HUDEP-2 (cell line): ENCODE measurements around the gene POP5.
"Not testable (repeated sequence)": the region's sequence is repeated elsewhere in the genome, so short reads cannot be mapped to it uniquely, and the experiment has no call there.

Experiments used
- DNase-seq, 76 experiments: peaks; one replicate each; lab custom pipeline; 2025; ENCODE audit not compliant: unreplicated experiment in 76 of 76; lab: John Stamatoyannopoulos, UW

POP5 gene

DNA sequence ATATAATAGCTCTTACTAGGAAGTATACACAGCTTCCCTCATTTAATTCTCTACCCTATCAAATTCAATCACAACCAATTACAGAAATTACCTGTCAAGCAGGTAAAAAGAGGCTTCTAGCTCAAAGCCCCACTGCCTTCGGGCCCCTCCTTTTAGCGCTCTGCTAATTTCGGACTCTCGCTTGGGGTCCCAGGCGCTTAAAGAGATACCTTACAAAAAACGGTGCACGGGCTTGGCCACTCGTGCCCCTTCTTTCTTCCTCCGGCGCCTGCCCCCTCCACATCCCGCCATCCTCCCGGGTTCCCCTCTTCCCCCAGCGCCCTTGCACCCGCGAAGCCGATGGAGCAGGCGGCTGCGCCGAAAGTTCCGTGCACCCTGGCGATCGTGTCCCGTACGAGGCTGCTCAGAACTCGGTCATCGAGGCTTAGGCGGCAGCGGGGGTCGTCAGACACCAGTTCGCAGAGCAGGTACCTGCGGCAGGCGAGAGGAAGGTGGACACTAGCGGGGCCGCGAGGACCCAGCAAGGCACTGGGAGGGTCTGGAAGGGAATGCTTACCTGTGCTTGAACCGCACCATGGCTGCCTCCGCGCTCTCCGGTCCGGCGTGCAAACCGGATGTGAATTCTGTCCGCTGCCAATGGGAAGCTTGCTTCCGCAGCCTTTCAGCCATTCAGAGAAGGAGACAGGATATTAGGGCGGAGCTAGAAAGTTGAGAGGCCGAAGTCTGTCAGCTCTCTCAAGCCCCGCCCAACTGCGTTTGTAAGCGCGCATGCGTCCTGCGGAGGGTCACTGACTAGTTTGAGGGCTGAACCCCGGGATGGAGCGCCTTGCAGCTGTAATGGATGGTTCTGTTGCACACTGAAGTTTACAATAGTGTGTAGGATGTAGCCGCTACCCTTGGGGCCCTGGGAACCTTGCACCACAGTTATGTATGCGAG, at the start of gene POP5:
Gene POP5, minus strand, starts transcription at position 616 of the 937 bp plus-strand sequence. Its CDS starts 40 bp downstream, at position 576.
- DNase-seq: peak; percentile 44 to 98 (median 94)

- no peak for DNase-seq
Measured at GRCh38 chr12:120630104-120630892, 49.1 kb upstream of the POP5 start.

DNA sequence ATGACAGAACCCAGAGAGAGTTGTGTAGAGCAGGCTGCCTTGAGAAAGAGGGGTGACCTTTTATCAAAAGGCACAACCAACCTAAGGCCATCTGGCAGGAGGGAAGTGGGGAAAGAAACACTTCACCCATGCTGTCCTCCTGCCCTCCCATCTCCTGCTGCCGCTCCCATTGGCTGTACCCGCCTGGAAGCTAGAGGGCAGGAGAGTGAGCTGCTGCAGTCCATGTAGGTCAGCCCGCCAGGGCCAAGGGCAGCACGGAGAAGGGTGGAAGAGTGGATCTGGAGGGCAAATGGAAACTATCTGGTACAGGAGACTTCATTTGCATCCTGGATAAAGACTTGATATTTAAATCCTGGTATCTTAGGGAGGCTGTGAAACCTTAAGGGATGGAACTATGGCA, 47.7 kb upstream of the POP5 start:
- DNase-seq: no peak

DNA sequence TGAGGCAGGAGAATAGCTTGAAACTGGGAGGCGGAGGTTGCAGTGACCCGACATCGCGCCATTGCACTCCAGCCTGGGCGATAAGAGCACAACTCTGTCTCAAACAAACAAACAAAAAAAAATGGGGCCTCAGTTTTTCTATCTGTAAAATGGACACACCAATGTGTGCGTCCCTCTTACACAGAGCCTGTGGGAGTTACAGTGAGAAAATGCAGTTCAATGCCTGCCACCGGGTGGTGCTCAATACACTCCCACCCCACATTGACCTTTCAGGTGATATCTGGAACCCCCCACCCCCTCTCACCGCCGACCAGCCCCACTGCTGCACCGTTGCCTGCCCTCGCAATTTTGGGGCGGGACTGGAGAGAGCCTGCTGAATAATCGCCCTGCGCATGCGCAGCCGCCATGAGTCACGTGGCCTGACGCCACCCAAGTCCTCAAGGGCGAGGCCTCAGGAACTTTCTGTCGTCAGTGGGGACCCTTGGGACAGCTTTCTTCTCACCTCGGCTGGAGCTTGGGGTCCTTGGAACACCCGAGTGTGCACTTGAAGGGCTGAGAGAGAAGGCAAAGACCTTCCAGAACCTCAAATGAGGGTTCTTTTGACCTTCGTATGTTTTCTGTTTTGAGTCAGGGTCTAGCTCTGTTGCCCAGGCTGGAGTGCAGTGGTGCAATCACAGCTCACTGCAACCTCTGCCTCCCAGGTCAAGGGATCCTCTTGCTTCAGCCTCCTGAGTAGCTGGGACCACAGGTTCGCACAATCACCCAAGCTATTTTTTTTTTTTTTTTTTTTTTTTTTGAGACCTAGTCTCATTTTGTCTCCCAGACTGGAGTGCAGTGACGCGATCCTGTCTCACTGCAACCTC, 44.6 kb upstream of the POP5 start:
- peak in 1 of 76 experiments; percentile 12 for DNase-seq

- no peak for DNase-seq
Measured at GRCh38 chr12:120620624-120621023, 39.4 kb upstream of the POP5 start.

GRCh38 chr12:120618954-120619615, 37.9 kb upstream of the POP5 start:
- no peak for DNase-seq

DNA sequence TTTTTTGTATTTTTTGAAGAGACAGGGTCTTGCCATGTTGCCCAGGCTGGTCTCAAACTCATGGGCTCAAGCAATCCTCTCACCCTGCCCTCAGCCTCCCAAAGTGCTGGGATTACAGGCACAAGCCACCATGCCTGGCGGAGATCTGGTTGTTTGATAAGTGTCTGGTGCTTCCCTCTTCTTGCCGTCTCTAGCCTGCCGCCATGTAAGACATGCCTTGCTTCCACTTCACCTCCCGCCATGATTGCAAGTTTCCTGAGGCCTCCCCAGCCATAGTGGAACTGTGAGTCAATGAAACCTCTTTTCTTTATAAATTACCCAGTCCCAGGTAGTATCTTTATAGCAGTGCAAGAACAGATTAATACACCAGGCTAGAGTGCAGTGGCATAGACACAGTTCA, 36.6 kb upstream of the POP5 start:
- DNase-seq: not testable (repeated sequence)

- not testable (repeated sequence) for DNase-seq
Measured at GRCh38 chr12:120617193-120617592, 36.0 kb upstream of the POP5 start.

- no peak for DNase-seq
Measured at GRCh38 chr12:120614848-120615247, 33.6 kb upstream of the POP5 start.

DNA sequence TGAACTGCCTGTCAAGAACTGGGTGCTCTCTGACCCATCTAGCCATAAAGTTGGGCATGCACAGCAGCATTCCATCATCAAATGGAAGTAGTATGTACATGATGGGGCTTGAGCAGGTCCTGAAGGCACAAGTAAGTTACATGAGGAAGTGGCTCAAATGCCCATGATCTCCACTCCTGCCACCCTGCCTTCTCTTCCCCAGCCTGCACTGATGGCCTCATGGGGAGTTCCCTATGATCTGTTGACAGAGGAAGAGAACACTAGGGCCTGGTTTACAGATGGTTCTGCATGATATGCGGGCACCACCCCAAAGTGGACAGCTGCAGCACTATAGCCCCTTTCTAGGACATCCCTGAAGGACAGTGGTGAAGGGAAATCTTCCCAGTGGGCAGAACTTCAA, 30.3 kb upstream of the POP5 start:
- peak in 9 of 76 experiments; percentile 2 to 38 (median 10) for DNase-seq

DNA sequence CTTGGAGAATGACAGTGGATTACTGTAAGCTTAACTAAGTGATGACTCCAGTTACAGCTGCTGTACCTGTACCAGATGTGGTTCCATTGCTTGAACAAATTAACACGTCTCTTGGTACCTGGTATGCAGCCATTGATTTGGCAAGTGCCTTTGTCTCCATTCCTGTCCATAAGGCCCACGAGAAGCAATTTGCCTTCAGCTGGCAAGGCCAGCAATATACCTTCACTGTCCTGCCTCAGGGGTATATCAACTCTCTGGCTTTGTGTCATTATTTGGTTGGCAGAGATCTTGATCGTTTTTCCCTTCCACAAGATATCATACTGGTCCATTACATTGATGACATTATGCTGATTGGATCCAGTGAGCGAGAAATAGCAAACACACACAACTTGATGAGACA, 29.4 kb upstream of the POP5 start:
- DNase-seq: no peak

- peak in 4 of 76 experiments; percentile 4 to 12 (median 8) for DNase-seq
Measured at GRCh38 chr12:120602416-120602815, 21.2 kb upstream of the POP5 start.

GRCh38 chr12:120599672-120600552, 18.7 kb upstream of the POP5 start:
- no peak for DNase-seq

DNA sequence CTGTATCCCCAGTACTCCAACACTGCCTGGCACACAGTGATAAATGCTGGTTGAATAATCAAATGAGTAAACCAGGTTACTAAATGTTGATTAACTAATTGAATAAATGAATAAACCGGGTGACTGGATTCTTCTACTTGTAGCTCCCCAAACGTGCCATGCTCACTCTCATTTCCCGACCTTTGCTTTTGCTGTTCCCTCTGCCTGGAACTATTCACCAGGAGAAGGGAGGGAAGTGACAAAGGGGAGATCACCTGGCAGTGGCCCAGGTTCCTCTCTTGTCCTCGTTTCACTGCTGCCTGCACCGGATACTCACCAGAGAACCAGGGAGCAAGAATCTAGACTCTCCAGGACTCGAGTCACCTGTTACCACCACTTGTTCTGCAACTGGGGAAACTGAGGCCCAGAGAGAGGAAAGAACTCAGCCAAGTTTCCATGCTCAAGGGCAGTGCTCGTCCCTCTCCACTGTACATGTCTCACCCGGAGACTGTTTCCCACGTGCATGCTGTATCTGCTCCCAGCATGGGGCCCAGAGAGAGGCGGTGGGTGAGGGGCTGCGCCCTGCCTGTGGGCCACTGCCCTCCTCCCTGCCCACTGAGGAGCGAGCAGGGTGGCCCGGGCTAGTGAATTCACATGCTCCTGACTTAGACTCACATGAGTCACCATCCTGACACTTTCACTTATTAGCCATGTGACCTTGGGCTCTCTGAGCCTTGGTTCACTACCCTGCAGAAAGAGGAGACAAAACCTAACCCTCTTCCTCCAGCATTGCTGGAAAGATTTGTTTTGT, 17.7 kb upstream of the POP5 start:
- DNase-seq: peak in 3 of 76 experiments; percentile 4 to 23 (median 16)

DNA sequence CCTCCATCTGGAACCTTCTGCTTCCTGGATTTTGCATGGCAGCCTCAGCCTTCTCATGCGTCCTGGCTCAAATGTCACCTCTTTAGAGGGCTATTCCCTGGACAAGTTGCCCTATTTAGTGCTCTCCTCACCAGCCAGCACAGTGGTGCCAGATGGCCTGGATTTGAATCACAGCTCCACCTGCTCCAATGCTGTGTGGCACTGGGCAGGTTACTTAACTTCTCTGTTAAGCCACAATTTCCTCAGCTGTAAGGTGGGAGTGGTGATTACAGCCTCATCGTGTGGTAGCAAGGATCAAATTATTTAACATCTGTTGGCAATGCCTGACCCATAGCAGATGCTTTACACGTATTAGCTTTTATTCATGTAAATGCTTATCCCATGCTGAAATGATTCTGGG, 16.7 kb upstream of the POP5 start:
- DNase-seq: no peak

GRCh38 chr12:120596901-120597300, 15.7 kb upstream of the POP5 start:
- DNase-seq: no peak

- no peak for DNase-seq
Measured at GRCh38 chr12:120592121-120593049, 11.2 kb upstream of the POP5 start.
